RWPE1 (cell line): ENCODE measurements around the gene MID1IP1.

Experiments
- CTCF ChIA-PET: fragments of 350-600 bp; sonication (Branson Sonifier 250); formaldehyde crosslinking; extraction: SDS; loops from one replicate; lab custom pipeline; 2021; lab: Yijun Ruan, JAX
- POLR2A ChIA-PET: fragments of 400-600 bp; formaldehyde crosslinking; extraction: SDS; loops from one replicate; lab custom pipeline; 2020; ENCODE audit warnings: antibody characterized with exemption; ENCODE audit not compliant: low non-redundant PET; lab: Yijun Ruan, JAX
- DNase-seq: peaks from one replicate; pipeline ENCODE4 v3.0.0; 2012; ENCODE audit warnings: low spot score
- H3K27ac ChIP-seq: fragments of 450-650 bp; 2 replicates; pipeline ENCODE4 v1.5.1; 2017
- TF ChIP-seq, protein P1 (sequence below): fragments of 450-650 bp; conservative IDR thresholded peaks from 2 replicates; pipeline ENCODE4 v1.5.1; 2017; ENCODE audit warnings: low read depth, mild to moderate bottlenecking

Gene MID1IP1

GRCh38 chrX:38770152-38770551 is 31.1 kb upstream of the MID1IP1 start:
- no peak overlapping the region for H3K27ac ChIP-seq
- ChIA-PET CTCF (no interaction called here), POLR2A (no interaction called here)
- TF ChIP-seq, protein P1, sequence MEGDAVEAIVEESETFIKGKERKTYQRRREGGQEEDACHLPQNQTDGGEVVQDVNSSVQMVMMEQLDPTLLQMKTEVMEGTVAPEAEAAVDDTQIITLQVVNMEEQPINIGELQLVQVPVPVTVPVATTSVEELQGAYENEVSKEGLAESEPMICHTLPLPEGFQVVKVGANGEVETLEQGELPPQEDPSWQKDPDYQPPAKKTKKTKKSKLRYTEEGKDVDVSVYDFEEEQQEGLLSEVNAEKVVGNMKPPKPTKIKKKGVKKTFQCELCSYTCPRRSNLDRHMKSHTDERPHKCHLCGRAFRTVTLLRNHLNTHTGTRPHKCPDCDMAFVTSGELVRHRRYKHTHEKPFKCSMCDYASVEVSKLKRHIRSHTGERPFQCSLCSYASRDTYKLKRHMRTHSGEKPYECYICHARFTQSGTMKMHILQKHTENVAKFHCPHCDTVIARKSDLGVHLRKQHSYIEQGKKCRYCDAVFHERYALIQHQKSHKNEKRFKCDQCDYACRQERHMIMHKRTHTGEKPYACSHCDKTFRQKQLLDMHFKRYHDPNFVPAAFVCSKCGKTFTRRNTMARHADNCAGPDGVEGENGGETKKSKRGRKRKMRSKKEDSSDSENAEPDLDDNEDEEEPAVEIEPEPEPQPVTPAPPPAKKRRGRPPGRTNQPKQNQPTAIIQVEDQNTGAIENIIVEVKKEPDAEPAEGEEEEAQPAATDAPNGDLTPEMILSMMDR: no peak
- DNase-seq: no peak

DNA sequence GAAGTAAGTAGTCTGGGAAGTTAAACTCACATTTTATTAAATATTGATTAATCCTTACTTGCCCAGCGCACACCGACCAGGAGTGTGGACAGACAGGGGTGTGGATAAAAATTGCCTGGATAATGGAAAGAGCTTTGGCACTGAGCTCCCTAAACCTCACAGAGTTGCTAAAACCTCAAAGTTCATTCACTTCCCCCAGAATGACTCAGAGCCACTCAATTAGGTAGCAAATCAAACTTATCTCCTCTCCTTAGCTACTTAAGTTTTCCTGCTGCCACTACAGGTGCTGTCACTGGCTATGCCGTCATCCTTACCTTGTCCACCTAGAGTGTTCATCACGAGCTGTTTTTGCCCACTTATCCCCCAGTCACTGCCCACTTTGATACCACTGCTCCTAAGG is 27.0 kb upstream of the MID1IP1 start:
- no peak overlapping the region for H3K27ac ChIP-seq
- ChIA-PET POLR2A (no interaction called here), CTCF (interaction anchor here (0.6 kb wide), 1 partner anchor 12 kb away, joined by 4 read pairs; no protein-coding TSS in a partner anchor)
- TF ChIP-seq, protein P1: no peak
- DNase-seq: no peak

DNA sequence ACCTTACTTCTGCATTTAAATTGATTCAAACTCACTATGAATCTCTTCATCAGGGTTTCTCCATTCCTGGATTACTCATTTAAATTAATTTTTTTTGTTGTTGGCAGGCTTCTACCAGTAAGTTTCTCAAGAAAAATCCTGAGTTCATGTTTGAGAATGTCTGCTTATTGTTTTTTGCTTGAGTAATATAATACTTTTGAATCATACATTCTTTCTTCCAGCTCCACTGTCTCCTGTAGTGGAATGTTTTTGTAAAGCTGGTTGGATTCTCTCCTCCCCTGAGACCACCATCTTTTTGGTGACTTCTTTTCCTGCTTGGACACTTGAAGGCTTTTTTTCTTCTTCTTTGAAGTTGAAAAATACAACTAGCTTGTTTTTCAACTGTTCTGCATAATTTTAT is 4.3 kb upstream of the MID1IP1 start:
- no peak for DNase-seq
- TF ChIP-seq, protein P1: no peak
- CTCF ChIA-PET: interaction anchor here (0.7 kb wide), 1 partner anchor 78 kb away, joined by 3 read pairs; no protein-coding TSS in a partner anchor
- POLR2A ChIA-PET: no interaction called here
- H3K27ac ChIP-seq: no peak overlapping the region

- DNase-seq: peak; percentile 17
- ChIA-PET POLR2A (no interaction called here), CTCF (no interaction called here)
- TF ChIP-seq, protein P1: no peak
- no peak overlapping the region for H3K27ac ChIP-seq
Measured at GRCh38 chrX:38798956-38799355, 2.3 kb upstream of the MID1IP1 start.

DNA sequence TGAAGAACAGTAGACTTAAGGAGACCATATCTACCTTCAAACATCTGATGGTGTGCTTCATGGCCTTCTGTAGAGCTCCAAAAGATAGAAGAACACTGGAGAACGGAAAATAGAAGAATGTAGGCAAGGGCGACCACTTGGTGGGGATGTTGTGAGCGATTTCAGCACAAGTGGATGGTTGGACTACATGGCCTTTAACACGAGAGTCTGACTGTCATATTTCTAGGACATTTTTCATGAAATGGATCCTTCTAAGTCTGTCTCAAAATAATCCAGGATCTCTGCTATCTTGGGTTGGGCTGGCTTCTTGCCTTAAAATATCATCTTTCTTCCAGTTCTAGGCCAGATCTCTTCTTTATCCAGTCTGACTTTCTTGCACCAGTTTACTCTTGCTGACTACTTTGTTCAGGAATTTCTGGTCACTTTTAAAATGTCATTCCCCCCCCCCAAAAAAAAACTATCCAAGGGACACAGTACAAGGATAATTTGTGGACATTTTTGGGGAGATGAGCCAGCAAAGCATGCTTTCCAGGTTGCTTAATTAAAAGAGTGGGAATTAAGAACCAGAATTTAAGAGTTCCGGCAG is 1.2 kb upstream of the MID1IP1 start:
- DNase-seq: no peak
- peak overlapping the region; percentile 81 for H3K27ac ChIP-seq
- TF ChIP-seq, protein P1: no peak
- CTCF ChIA-PET: interaction anchor here (0.7 kb wide), 1 partner anchor 34 kb away, joined by 3 read pairs; no protein-coding TSS in a partner anchor
- POLR2A ChIA-PET: no interaction called here

- CTCF ChIA-PET: no interaction called here
- peak overlapping the region; percentile 91 for H3K27ac ChIP-seq
- no peak for DNase-seq
Measured at GRCh38 chrX:38803243-38803587, 2.0 kb downstream of the MID1IP1 start.

More at GRCh38 chrX:38803243-38803587, 2.0 kb downstream of the MID1IP1 start:
- POLR2A ChIA-PET: no interaction called here
- TF ChIP-seq, protein P1: no peak
